ENCODE measurements around the gene SPRYD4. TPM values are rescaled to one million over a fixed set of nuclear protein-coding genes. Genes with fewer than 3 reads are reported as not detected.

The SPRYD4 gene
- total RNA-seq = 1 to 10 TPM; 2.5 to 3.3 TPM
- polyA plus RNA-seq (ENCODE audit: insufficient read length in 6 of 6) = 1 to 10 TPM; 4.6 to 5.9 (median 5.7) TPM
- long read RNA-seq, donor 1, full-length matches to known transcripts = 14 of 14 reads
- long read RNA-seq, donor 1, partial matches to known transcripts = 0 of 14 reads
- long read RNA-seq, donor 1, other reads (novel, unspliced or antisense) = 0 of 14 reads
- long read RNA-seq, donor 2, full-length matches to known transcripts = 9 of 9 reads
- long read RNA-seq, donor 2, partial matches to known transcripts = 0 of 9 reads
- long read RNA-seq, donor 2, other reads (novel, unspliced or antisense) = 0 of 9 reads
- long read RNA-seq, donor 3, full-length matches to known transcripts = 5 of 5 reads
- long read RNA-seq, donor 3, partial matches to known transcripts = 0 of 5 reads
- long read RNA-seq, donor 3, other reads (novel, unspliced or antisense) = 0 of 5 reads
- long read RNA-seq, donor 4, full-length matches to known transcripts = 19 of 22 reads
- long read RNA-seq, donor 4, partial matches to known transcripts = 0 of 22 reads
- long read RNA-seq, donor 4, other reads (novel, unspliced or antisense) = 3 of 22 reads
- long read RNA-seq, donor 5, full-length matches to known transcripts = 8 of 8 reads
- long read RNA-seq, donor 5, partial matches to known transcripts = 0 of 8 reads
- long read RNA-seq, donor 5, other reads (novel, unspliced or antisense) = 0 of 8 reads
- long read RNA-seq, donor 6, full-length matches to known transcripts = 8 of 8 reads
- long read RNA-seq, donor 6, partial matches to known transcripts = 0 of 8 reads
- long read RNA-seq, donor 6, other reads (novel, unspliced or antisense) = 0 of 8 reads
- long read RNA-seq, donor 7, full-length matches to known transcripts = 7 of 7 reads
- long read RNA-seq, donor 7, partial matches to known transcripts = 0 of 7 reads
- long read RNA-seq, donor 7, other reads (novel, unspliced or antisense) = 0 of 7 reads
- long read RNA-seq, donor 8, full-length matches to known transcripts = 8 of 8 reads
- long read RNA-seq, donor 8, partial matches to known transcripts = 0 of 8 reads
- long read RNA-seq, donor 8, other reads (novel, unspliced or antisense) = 0 of 8 reads
- long read RNA-seq, donor 9 = 0 reads
- long read RNA-seq, donor 10, full-length matches to known transcripts = 36 of 36 reads
- long read RNA-seq, donor 10, partial matches to known transcripts = 0 of 36 reads
- long read RNA-seq, donor 10, other reads (novel, unspliced or antisense) = 0 of 36 reads
- long read RNA-seq, donor 11, full-length matches to known transcripts = 5 of 5 reads
- long read RNA-seq, donor 11, partial matches to known transcripts = 0 of 5 reads
- long read RNA-seq, donor 11, other reads (novel, unspliced or antisense) = 0 of 5 reads
- long read RNA-seq, donor 12, full-length matches to known transcripts = 8 of 8 reads
- long read RNA-seq, donor 12, partial matches to known transcripts = 0 of 8 reads
- long read RNA-seq, donor 12, other reads (novel, unspliced or antisense) = 0 of 8 reads

GRCh38 chr12:56468216-56469006, at the start of gene SPRYD4:
TSS of gene SPRYD4 (plus strand) at chr12:56468578. CDS start at chr12:56468592, 14 bp downstream.
- Histone ChIP-seq H3K4me1 (peaks cover 11 to 36% of the 10 kb centered on the region in 2 donors), H3K36me3 (peaks cover 0 to 6% of the 10 kb centered on the region in 2 donors), H3K4me3 (peak within 1 kb of the TSS; percentile 55 to 72), H3K27ac (peak within 1 kb of the TSS; percentile 92 to 93), H3K27me3 (no peaks in the 10 kb centered on the region), H3K9me3 (no peaks in the 10 kb centered on the region)
- peak; percentile 96 for ATAC-seq
- intact Hi-C loops (cut with DNase I) = no loop called here
- peak; percentile 89 to 97 (median 94) for DNase-seq
- TF ChIP-seq CTCF (IDR thresholded peaks at IDR 0.05) = no peak

- ATAC-seq = no peak
- H3K4me3 ChIP-seq = no peak overlapping the region
- H3K27me3 ChIP-seq = no peaks in the 10 kb centered on the region
- H3K9me3 ChIP-seq = no peaks in the 10 kb centered on the region
- no peak for TF ChIP-seq CTCF (IDR thresholded peaks at IDR 0.05)
- no peak overlapping the region for H3K27ac ChIP-seq
- H3K36me3 ChIP-seq = peaks cover 0 to 77% of the 10 kb centered on the region in 2 donors
- intact Hi-C loops (cut with DNase I) = no loop called here
- DNase-seq = no peak
- no peaks in the 10 kb centered on the region for H3K4me1 ChIP-seq
Measured at GRCh38 chr12:56420411-56420810, 48.0 kb upstream of the SPRYD4 start.

- peaks cover 0 to 95% of the 10 kb centered on the region in 2 donors for H3K36me3 ChIP-seq
- no peaks in the 10 kb centered on the region for H3K9me3 ChIP-seq
- no peaks in the 10 kb centered on the region for H3K27me3 ChIP-seq
- no peak for DNase-seq
- H3K4me3 ChIP-seq = no peak overlapping the region
- no peak for TF ChIP-seq CTCF (IDR thresholded peaks at IDR 0.05)
- intact Hi-C loops (cut with DNase I) = no loop called here
- ATAC-seq = no peak
- no peak overlapping the region for H3K27ac ChIP-seq
- no peaks in the 10 kb centered on the region for H3K4me1 ChIP-seq
Measured at GRCh38 chr12:56425193-56425592, 43.2 kb upstream of the SPRYD4 start.

- DNase-seq = no peak
- Histone ChIP-seq H3K27ac (no peak overlapping the region), H3K36me3 (peaks cover 0 to 95% of the 10 kb centered on the region in 2 donors), H3K9me3 (no peaks in the 10 kb centered on the region), H3K4me1 (no peaks in the 10 kb centered on the region), H3K4me3 (no peak overlapping the region), H3K27me3 (no peaks in the 10 kb centered on the region)
- intact Hi-C loops (cut with DNase I) = no loop called here
- TF ChIP-seq CTCF (IDR thresholded peaks at IDR 0.05) = no peak
- no peak for ATAC-seq
Measured at GRCh38 chr12:56425940-56426438, 42.4 kb upstream of the SPRYD4 start.
